Measurements from ENCODE around the gene KRTAP4-2. TPM values are rescaled to one million over a fixed set of nuclear protein-coding genes. Genes with fewer than 3 reads are reported as not detected.

Gene KRTAP4-2
- total and polyA plus RNA-seq, 10 of the 15 experiments (the other 5 are each of a cell fraction or from before 2014, with no cell fraction given) = not detected

- H3K9ac ChIP-seq (ENCODE audit: control insufficient read depth, insufficient read depth, low read length) = no peak overlapping the region
- no peak overlapping the region for H3K27ac ChIP-seq (ENCODE audit: control insufficient read depth, insufficient read depth)
- H3K4me2 ChIP-seq (ENCODE audit: control insufficient read depth, insufficient read depth) = no peak overlapping the region
- no peaks in the 10 kb centered on the region for H4K20me1 ChIP-seq (ENCODE audit: control insufficient read depth, insufficient read depth)
- FAIRE-seq (peak; percentile 76), DNase-seq (ENCODE audit: low read depth, low spot score) (no peak), ATAC-seq (peak; percentile 54)
- WGBS (ENCODE audit: insufficient coverage, insufficient replicate concordance, low lambda C conversion rate, missing lambda C conversion rate) = 5% methylated on average over 1 of the region's 1 CpG
- ChIA-PET CTCF (no interaction called here), SMC1A (ENCODE audit: uncharacterized antibody, unreplicated experiment) (no interaction called here), POLR2A (no interaction called here), RAD21 (ENCODE audit: unreplicated experiment) (no interaction called here)
- no peaks in the 10 kb centered on the region for H3K36me3 ChIP-seq (ENCODE audit: control insufficient read depth in 2 of 2, insufficient read depth in 2 of 2, low read length in 1 of 2)
- H3K9me3 ChIP-seq (replicated peaks; ENCODE audit: control insufficient read depth, insufficient read depth, low read length) = no peaks in the 10 kb centered on the region
- BruUV-seq (replicated peaks) = no TSS peak
- no peak overlapping the region for H3K4me3 ChIP-seq
- no peaks in the 10 kb centered on the region for H3K27me3 ChIP-seq (replicated peaks in 1 of 2; ENCODE audit: control insufficient read depth in 2 of 2, insufficient read depth in 2 of 2, low read length in 1 of 2)
- TF ChIP-seq SREBF1 (IDR thresholded peaks at IDR 0.05; ENCODE audit: low read length) (no peak), POLR2AphosphoS2 (IDR thresholded peaks at IDR 0.05; ENCODE audit: low read depth, low read length) (no peak), RAD21 (IDR thresholded peaks at IDR 0.05; ENCODE audit: insufficient read depth, low read depth, low read length) (no peak), NBN (IDR thresholded peaks at IDR 0.05) (no peak), PAX8 (IDR thresholded peaks at IDR 0.05) (no peak), CREM (IDR thresholded peaks at IDR 0.05; ENCODE audit: low read depth) (no peak), MYB (IDR thresholded peaks at IDR 0.05; ENCODE audit: borderline replicate concordance, low read depth, low read length) (no peak), USF2 (IDR thresholded peaks at IDR 0.05; ENCODE audit: borderline replicate concordance, low read depth, low read length) (no peak), ZBTB11 (CRISPR knock-in tag; IDR thresholded peaks at IDR 0.05) (no peak), ATF3 (IDR thresholded peaks at IDR 0.05; ENCODE audit: borderline replicate concordance, extremely low read depth, low read depth, low read length) (no peak), RAD51 (IDR thresholded peaks at IDR 0.05) (no peak)
- in situ Hi-C loops (cut with MboI) (no loop called here), intact Hi-C loops (cut with micrococcal nuclease; ENCODE audit: unreplicated experiment) (no loop called here)
- H3K4me1 ChIP-seq (ENCODE audit: control insufficient read depth, insufficient read depth, low read length) = no peaks in the 10 kb centered on the region
- H2AFZ ChIP-seq (ENCODE audit: control insufficient read depth, low read depth, low read length) = no peak overlapping the region
- H3K79me2 ChIP-seq (ENCODE audit: control insufficient read depth, insufficient read depth, low read length) = no peaks in the 10 kb centered on the region
Measured at GRCh38 chr17:41196068-41196467, 18.0 kb upstream of the KRTAP4-2 start.
